NCI-H128 (cell line): ENCODE results near the gene RSL24D1.
"Not testable (repeated sequence)": the region's sequence is repeated elsewhere in the genome, so short reads cannot be mapped to it uniquely, and the experiment has no call there.

ENCODE experiments used
- DNase-seq: peaks from one replicate; lab custom pipeline; 2025; ENCODE audit not compliant: unreplicated experiment; lab: John Stamatoyannopoulos, UW

RSL24D1 gene

GRCh38 chr15:55218056-55218455 lies 21.3 kb upstream of the RSL24D1 start:
- no peak for DNase-seq

- no peak for DNase-seq
Measured at GRCh38 chr15:55204464-55204863, 7.7 kb upstream of the RSL24D1 start.

- DNase-seq = no peak
Measured at GRCh38 chr15:55202206-55202605, 5.5 kb upstream of the RSL24D1 start.

- DNase-seq = no peak
Measured at GRCh38 chr15:55198706-55199105, 2.0 kb upstream of the RSL24D1 start.

GRCh38 chr15:55197719-55198118 lies 978 bp upstream of the RSL24D1 start:
- no peak for DNase-seq

- no peak for DNase-seq
Measured at GRCh38 chr15:55197362-55197705, 593 bp upstream of the RSL24D1 start.

GRCh38 chr15:55195996-55196395 lies 745 bp downstream of the RSL24D1 start:
- no peak for DNase-seq

GRCh38 chr15:55194256-55194655 lies 2.5 kb downstream of the RSL24D1 start:
- no peak for DNase-seq

GRCh38 chr15:55186331-55186730 lies 10.4 kb downstream of the RSL24D1 start:
- DNase-seq = no peak

- DNase-seq = no peak
Measured at GRCh38 chr15:55183679-55184078, 13.1 kb downstream of the RSL24D1 start.

GRCh38 chr15:55179141-55179540 lies 17.6 kb downstream of the RSL24D1 start:
- DNase-seq = no peak

- no peak for DNase-seq
Measured at GRCh38 chr15:55170361-55170760, 26.4 kb downstream of the RSL24D1 start.

- no peak for DNase-seq
Measured at GRCh38 chr15:55168350-55168974, 28.3 kb downstream of the RSL24D1 start.

- no peak for DNase-seq
Measured at GRCh38 chr15:55164284-55164683, 32.5 kb downstream of the RSL24D1 start.

- DNase-seq = no peak
Measured at GRCh38 chr15:55151631-55152030, 45.1 kb downstream of the RSL24D1 start.

- not testable (repeated sequence) for DNase-seq
Measured at GRCh38 chr15:55143132-55143531, 53.6 kb downstream of the RSL24D1 start.

GRCh38 chr15:55133972-55134371 lies 62.8 kb downstream of the RSL24D1 start:
- no peak for DNase-seq

- no peak for DNase-seq
Measured at GRCh38 chr15:55132672-55133071, 64.1 kb downstream of the RSL24D1 start.
